ENCODE data around the gene P2RX7. TPM values are rescaled to one million over a fixed set of nuclear protein-coding genes. Genes with fewer than 3 reads are reported as not detected.
"Not testable (repeated sequence)": the region's sequence is repeated elsewhere in the genome, so short reads cannot be mapped to it uniquely, and the experiment has no call there.

Gene P2RX7
- total RNA-seq, 1 experiment from 2014 or later = 0.55 TPM

DNA sequence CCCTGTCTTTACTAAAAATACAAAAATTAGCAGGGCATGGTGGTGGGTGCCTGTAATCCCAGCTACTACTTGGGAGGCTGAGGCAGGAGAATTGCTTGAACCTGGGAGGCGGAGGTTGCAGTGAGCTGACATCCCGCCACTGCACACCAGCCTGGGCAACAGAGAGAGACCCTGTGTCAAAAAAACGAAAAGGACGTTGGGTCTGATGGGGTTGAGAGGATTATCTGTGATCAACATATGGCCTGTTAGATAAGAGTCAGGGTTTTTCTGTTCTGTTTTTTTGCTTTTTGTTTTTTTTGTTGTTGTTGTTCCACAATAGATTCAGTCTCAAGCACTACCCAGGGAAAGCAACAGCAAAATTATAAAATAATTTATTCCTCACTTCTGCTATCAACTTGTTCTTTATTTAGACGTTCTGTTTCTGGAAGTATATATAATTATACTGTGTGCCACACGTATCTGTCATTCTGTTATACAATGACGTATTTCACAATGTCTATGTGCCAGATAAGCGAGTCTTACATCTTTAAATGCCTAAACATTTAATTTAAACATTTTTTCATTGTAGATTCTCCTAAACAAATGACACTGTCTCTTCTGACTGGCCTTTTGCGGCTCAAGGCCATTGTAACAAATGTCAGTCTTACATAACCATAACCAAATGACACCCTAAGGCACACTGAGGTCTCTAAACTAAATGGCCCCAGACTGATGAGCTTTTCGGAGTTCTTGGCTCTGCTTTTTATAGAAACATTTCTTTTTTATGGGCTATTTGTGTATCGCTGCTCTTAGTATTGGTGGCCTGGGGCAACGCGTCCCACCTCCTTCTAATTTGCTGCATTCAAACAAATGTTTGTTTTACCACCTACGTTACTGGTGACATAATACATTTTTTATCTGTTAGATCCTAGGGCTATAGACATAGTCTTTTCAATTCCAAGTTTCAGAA, 70.0 kb downstream of the P2RX7 start (continued):
- TF ChIP-seq ESRRA (CRISPR knock-in tag; IDR thresholded peaks at IDR 0.05; ENCODE audit: borderline replicate concordance) (no peak), TEAD4 (CRISPR knock-in tag; IDR thresholded peaks at IDR 0.05) (no peak), PRRX2 (CRISPR knock-in tag; IDR thresholded peaks at IDR 0.05) (no peak)

DNA sequence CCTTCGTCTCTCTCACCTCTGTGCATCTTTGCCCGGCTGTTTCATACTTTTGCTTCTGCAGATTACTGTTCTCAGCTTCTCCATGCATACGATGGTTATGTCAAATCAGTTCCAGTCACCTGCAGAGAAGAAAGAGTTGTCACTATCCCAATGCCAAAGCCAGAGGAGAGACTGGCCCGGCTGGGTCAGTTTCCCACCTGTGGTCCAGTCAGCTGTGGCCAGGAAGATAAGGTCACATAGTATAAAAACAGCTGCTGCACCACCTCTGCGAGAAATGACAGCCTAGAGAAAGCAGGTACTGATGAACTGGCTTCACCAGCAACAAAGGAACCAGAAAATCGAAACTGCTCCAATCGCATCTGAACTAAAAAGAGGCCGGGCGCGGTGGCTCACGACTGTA, 70.8 kb downstream of the P2RX7 start:
- peaks cover 8% of the 10 kb centered on the region for H3K27me3 Mint-ChIP-seq (ENCODE audit: low read depth)
- ATAC-seq (no peak), DNase-seq (ENCODE audit: low spot score) (no peak)
- CTCF ChIA-PET = interaction anchor here (0.6 kb wide), 1 partner anchor 63 kb away, joined by 4 read pairs; no protein-coding TSS in a partner anchor
- no peak overlapping the region for H3K4me3 Mint-ChIP-seq
- TF ChIP-seq FOXJ3 (CRISPR knock-in tag; IDR thresholded peaks at IDR 0.05; ENCODE audit: borderline replicate concordance) (no peak), PRDM15 (CRISPR knock-in tag; IDR thresholded peaks at IDR 0.05) (no peak), ZNF219 (CRISPR knock-in tag; IDR thresholded peaks at IDR 0.05; ENCODE audit: borderline replicate concordance) (no peak)
- no peak overlapping the region for H3K27ac Mint-ChIP-seq
- no peaks in the 10 kb centered on the region for H3K4me1 Mint-ChIP-seq
- no peaks in the 10 kb centered on the region for H3K9me3 Mint-ChIP-seq
- no peaks in the 10 kb centered on the region for H3K36me3 Mint-ChIP-seq
- POLR2A ChIA-PET = interaction anchor here (0.5 to 0.6 kb wide), 2 partner anchors 9 to 109 kb away, joined by 3 to 4 read pairs; no protein-coding TSS in a partner anchor

GRCh38 chr12:121205491-121205890, 72.8 kb downstream of the P2RX7 start:
- no peak overlapping the region for H3K4me3 Mint-ChIP-seq
- DNase-seq (ENCODE audit: low spot score) (no peak), ATAC-seq (no peak)
- H3K27ac Mint-ChIP-seq = no peak overlapping the region
- CTCF ChIA-PET = interaction anchor here (1.1 kb wide), 1 partner anchor 29 kb away, joined by 3 read pairs; no protein-coding TSS in a partner anchor
- POLR2A ChIA-PET = no interaction called here
- H3K27me3 Mint-ChIP-seq (ENCODE audit: low read depth) = peaks cover 20% of the 10 kb centered on the region
- no peaks in the 10 kb centered on the region for H3K9me3 Mint-ChIP-seq
- no peaks in the 10 kb centered on the region for H3K36me3 Mint-ChIP-seq
- H3K4me1 Mint-ChIP-seq = no peaks in the 10 kb centered on the region
- TF ChIP-seq PRDM15 (CRISPR knock-in tag; IDR thresholded peaks at IDR 0.05) = no peak
- no peak for TF ChIP-seq ERG (CRISPR knock-in tag; IDR thresholded peaks at IDR 0.05)
- no peak for TF ChIP-seq ZNF219 (CRISPR knock-in tag; IDR thresholded peaks at IDR 0.05; ENCODE audit: borderline replicate concordance)
- TF ChIP-seq, protein P1, sequence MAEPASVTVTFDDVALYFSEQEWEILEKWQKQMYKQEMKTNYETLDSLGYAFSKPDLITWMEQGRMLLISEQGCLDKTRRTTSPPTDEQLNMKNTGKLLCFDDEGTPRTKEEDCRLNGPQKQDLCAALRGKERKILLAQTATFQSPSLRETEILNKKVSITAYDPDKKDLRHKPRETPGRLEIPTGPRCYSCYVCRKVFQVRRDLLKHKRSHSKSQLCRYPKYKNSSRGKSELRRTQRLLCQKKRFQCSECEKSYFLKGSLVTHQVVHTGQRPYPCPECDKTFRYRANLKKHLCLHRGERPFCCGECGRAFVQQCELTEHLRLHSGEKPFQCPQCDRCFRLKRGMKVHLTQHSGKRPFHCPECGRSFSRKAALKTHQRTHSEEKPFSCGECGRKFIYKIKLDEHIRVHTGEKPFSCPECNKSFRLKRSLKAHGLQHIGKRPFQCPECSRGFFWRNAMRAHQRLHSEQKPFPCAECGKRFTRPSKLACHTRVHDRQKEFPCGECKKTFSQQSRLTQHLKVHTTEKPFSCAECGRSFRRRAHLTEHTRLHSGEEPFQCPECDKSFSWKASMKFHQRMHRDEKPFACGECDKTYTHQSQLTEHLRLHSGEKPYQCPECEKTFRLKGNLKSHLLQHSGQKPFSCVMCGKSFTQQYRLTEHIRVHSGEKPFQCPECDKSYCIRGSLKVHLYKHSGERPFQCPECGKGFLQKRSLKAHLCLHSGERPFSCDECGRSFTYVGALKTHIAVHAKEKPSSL (CRISPR knock-in tag; conservative IDR thresholded peaks at IDR 0.05) = no peak
- TF ChIP-seq SMAD3 (CRISPR knock-in tag; IDR thresholded peaks at IDR 0.05; ENCODE audit: borderline replicate concordance) = no peak
- no peak for TF ChIP-seq MYBL2 (CRISPR knock-in tag; IDR thresholded peaks at IDR 0.05)
- TF ChIP-seq NR2C2 (CRISPR knock-in tag; IDR thresholded peaks at IDR 0.05) = no peak
- TF ChIP-seq STAT6 (CRISPR knock-in tag; conservative IDR thresholded peaks at IDR 0.05; ENCODE audit: low read depth) = no peak
- TF ChIP-seq EMX1 (CRISPR knock-in tag; IDR thresholded peaks at IDR 0.05) = no peak
- no peak for TF ChIP-seq TEAD1 (CRISPR knock-in tag; IDR thresholded peaks at IDR 0.05)

DNA sequence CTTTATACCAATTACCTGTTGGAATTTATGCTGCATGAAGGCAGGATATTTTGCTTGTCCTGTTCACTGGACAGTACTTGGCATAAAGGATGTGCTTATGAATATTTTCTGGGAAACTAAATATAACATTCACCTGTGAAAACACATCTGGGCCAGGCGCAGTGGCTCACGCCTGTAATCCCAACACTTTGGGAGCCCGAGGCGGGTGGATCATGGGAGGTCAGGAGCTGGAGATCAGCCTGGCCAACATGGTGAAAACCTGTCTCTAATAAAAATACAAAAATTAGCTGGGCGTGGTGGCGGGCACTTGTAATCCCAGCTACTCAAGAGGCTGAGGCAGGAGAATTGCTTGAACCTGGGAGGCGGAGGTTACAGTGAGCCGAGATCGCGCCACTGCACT, 75.9 kb downstream of the P2RX7 start:
- ChIA-PET POLR2A (interaction anchor here (0.6 kb wide), 1 partner anchor 25 kb away, joined by 3 read pairs; no protein-coding TSS in a partner anchor), CTCF (interaction anchor here (0.7 kb wide), 1 partner anchor 235 kb away, joined by 4 read pairs; no protein-coding TSS in a partner anchor)
- ATAC-seq; H3K9me3 Mint-ChIP-seq; H3K36me3 Mint-ChIP-seq; H3K4me1 Mint-ChIP-seq; H3K27ac Mint-ChIP-seq; DNase-seq (ENCODE audit: low spot score); H3K4me3 Mint-ChIP-seq: not testable (repeated sequence)
- peaks cover 20% of the 10 kb centered on the region for H3K27me3 Mint-ChIP-seq (ENCODE audit: low read depth)
